Endothelial cell of umbilical vein (primary cell): ENCODE measurements around the gene CRACR2A. TPM values are rescaled to one million over a fixed set of nuclear protein-coding genes. Genes with fewer than 3 reads are reported as not detected.

Source experiments
- BruUV-seq: library from RNA; stranded (reverse); fragments of 400-500 nt; replicated peaks from 2 replicates; lab custom pipeline; 2021; lab: Mats Ljungman, UMichigan
- CTCF ChIA-PET: fragments of 300-600, 350-600 bp; sonication (Branson Sonifier 250); formaldehyde crosslinking; loops from one replicate; lab custom pipeline; 2021; ENCODE audit warnings: antibody characterized with exemption, inconsistent platforms; lab: Charles Lee
- POLR2A ChIA-PET: fragments of 300-600, 350-600 bp; sonication (Branson Sonifier 250); formaldehyde crosslinking; loops from one replicate; lab custom pipeline; 2021; ENCODE audit warnings: antibody characterized with exemption, inconsistent platforms; lab: Charles Lee
- DNase-seq: peaks from one replicate; pipeline ENCODE4 v3.0.0-alpha.2; 2011; ENCODE audit warnings: low read depth, low spot score
- FAIRE-seq: peaks from 2 replicates; lab custom pipeline; 2011; peaks lifted over from hg19 to GRCh38; lab: Jason Lieb, UNC
- H2AFZ ChIP-seq: 2 replicates; pipeline ENCODE4 v1.6.0; 2012; ENCODE audit warnings: low read depth, low read length, control low read depth, inconsistent platforms
- H3K27ac ChIP-seq: 2 replicates; pipeline ENCODE4 v1.5.1; 2011; ENCODE audit warnings: low read depth, mild to moderate bottlenecking, control low read depth, low read length, moderate library complexity; ENCODE audit not compliant: insufficient read depth
- H3K27me3 ChIP-seq, 2 experiments: 2 replicates each; pipeline versions ENCODE4 v1.6.0 to v1.6.1; 2011; ENCODE audit warnings: low read length in 2 of 2, mixed read lengths in 1 of 2; ENCODE audit not compliant: control insufficient read depth in 2 of 2, insufficient read depth in 2 of 2
- H3K36me3 ChIP-seq, 2 experiments: 2 replicates in 1 of 2; 3 replicates in 1 of 2; pipeline ENCODE4 v1.5.1; 2011; ENCODE audit warnings: low read length in 2 of 2, mild to moderate bottlenecking in 1 of 2, moderate library complexity in 1 of 2; ENCODE audit not compliant: control insufficient read depth in 2 of 2, insufficient read depth in 2 of 2; ENCODE audit errors: extremely low read depth in 1 of 2
- H3K4me1 ChIP-seq: 3 replicates; pipeline ENCODE4 v1.5.1; 2011; ENCODE audit warnings: mild to moderate bottlenecking, low read length; ENCODE audit not compliant: control insufficient read depth, insufficient read depth; ENCODE audit errors: extremely low read depth
- H3K4me2 ChIP-seq: 2 replicates; pipeline ENCODE4 v1.6.1; 2011; ENCODE audit warnings: low read length, control low read depth, mixed read lengths; ENCODE audit not compliant: insufficient read depth
- H3K4me3 ChIP-seq, 3 experiments: fragments of 200-600 bp in 1 of 3; sonication (generic), shearing (Covaris generic) in 1 of 3; replicated peaks in 1 of 3; 2 replicates each; pipeline ENCODE4 v1.5.1; 2011 to 2016; ENCODE audit warnings: control low read depth in 3 of 3, low read length in 3 of 3, mild to moderate bottlenecking in 2 of 3, inconsistent platforms in 1 of 3, low read depth in 1 of 3, moderate library complexity in 1 of 3; ENCODE audit not compliant: insufficient read depth in 1 of 3
- H3K79me2 ChIP-seq: 2 replicates; pipeline ENCODE4 v1.6.0; 2012; ENCODE audit warnings: low read length, inconsistent platforms; ENCODE audit not compliant: control insufficient read depth, insufficient read depth
- H3K9ac ChIP-seq: replicated peaks from 2 replicates; pipeline ENCODE3; 2011; ENCODE audit warnings: low read length, control low read depth; ENCODE audit not compliant: insufficient read depth; ENCODE audit errors: extremely low read depth
- H3K9me1 ChIP-seq: replicated peaks from 3 replicates; pipeline ENCODE4 v1.6.0; 2011; ENCODE audit warnings: mild to moderate bottlenecking, low read length; ENCODE audit not compliant: control insufficient read depth, insufficient read depth; ENCODE audit errors: extremely low read depth
- H3K9me3 ChIP-seq: replicated peaks from 2 replicates; pipeline ENCODE4 v1.5.1; 2012; ENCODE audit warnings: low read length, inconsistent platforms; ENCODE audit not compliant: control insufficient read depth, insufficient read depth
- H4K20me1 ChIP-seq: replicated peaks from 2 replicates; pipeline ENCODE3; 2011; ENCODE audit warnings: mild to moderate bottlenecking, low read length; ENCODE audit not compliant: control insufficient read depth, insufficient read depth; ENCODE audit errors: extremely low read depth
- EZH2 ChIP-seq: IDR thresholded peaks from 2 replicates; pipeline ENCODE4 v1.6.1; 2012; ENCODE audit warnings: borderline replicate concordance, low read depth, mild to moderate bottlenecking, moderate library complexity, low read length, inconsistent platforms; ENCODE audit not compliant: severe bottlenecking
- FOS ChIP-seq: IDR thresholded peaks from 2 replicates; pipeline ENCODE4 v1.6.1; 2011; ENCODE audit warnings: mild to moderate bottlenecking, low read length, moderate library complexity, borderline replicate concordance; ENCODE audit not compliant: insufficient read depth
- GATA2 ChIP-seq: IDR thresholded peaks from 2 replicates; pipeline ENCODE4 v1.7.0; 2011; ENCODE audit warnings: low read depth, mild to moderate bottlenecking, moderate library complexity, mixed read lengths, low read length; ENCODE audit not compliant: insufficient read length, insufficient read depth
- JUN ChIP-seq: IDR thresholded peaks from 2 replicates; pipeline ENCODE4 v1.6.1; 2011; ENCODE audit warnings: borderline replicate concordance, low read depth; ENCODE audit not compliant: insufficient read length, insufficient read depth
- MYC ChIP-seq: IDR thresholded peaks from one replicate; pipeline ENCODE4 v1.6.1; 2011; ENCODE audit warnings: mild to moderate bottlenecking, low read depth, low read length
- POLR2A ChIP-seq: IDR thresholded peaks from 2 replicates; pipeline ENCODE4 v1.6.1; 2012; ENCODE audit warnings: low read depth, mild to moderate bottlenecking, control low read depth, low read length
- POLR2AphosphoS5 ChIP-seq: IDR thresholded peaks from 2 replicates; pipeline ENCODE4 v1.6.1; 2012; ENCODE audit warnings: low read depth, mild to moderate bottlenecking, control low read depth, low read length, moderate library complexity; ENCODE audit not compliant: insufficient read depth
- dilution Hi-C: fragments of 300-500 bp; cut with MboI; formaldehyde crosslinking; loops from one replicate; pipeline ENCODE4 v1.15.0; 2019; ENCODE audit warnings: low sequenced_read_pairs; ENCODE audit not compliant: extremely low pct_ligation_motif_present
- intact Hi-C: fragments of 100-400 bp; cut with micrococcal nuclease; formaldehyde crosslinking; loops from one replicate; pipeline ENCODE4 v1.10.0; 2022
- polyA plus RNA-seq, 4 experiments: library from polyadenylated mRNA; depleted of rRNA in 3 of 4; stranded (reverse) in 3 of 4; unstranded in 1 of 4; fragments of >200 nt; gene quantifications; 2 replicates each; pipeline versions ENCODE4 v1.2.1 to v1.2.3, GENCODE V29; 2011 to 2012; ENCODE audit warnings: missing spikeins in 1 of 4
- total RNA-seq: library from RNA; stranded (reverse); gene quantifications from 2 replicates; pipeline ENCODE4 v1.2.3, GENCODE V29; 2021
- TF ChIP-seq, protein P1 (sequence below), 2 donors: IDR thresholded peaks; 1 replicate in 1 of 2; 2 replicates in 1 of 2; pipeline ENCODE4 v1.5.1; 2011; ENCODE audit warnings: low read length in 2 of 2, mild to moderate bottlenecking in 2 of 2, moderate library complexity in 2 of 2, control low read depth in 1 of 2, inconsistent platforms in 1 of 2, low read depth in 1 of 2; ENCODE audit not compliant: insufficient read depth in 1 of 2; ENCODE audit errors: extremely low read depth in 1 of 2
- TF ChIP-seq, protein P2 (sequence below): IDR thresholded peaks from 2 replicates; pipeline ENCODE4 v1.6.1; 2011; ENCODE audit not compliant: insufficient read depth, insufficient read length

CRACR2A gene
- total and polyA plus RNA-seq, 2 donors (not counting 3 experiments of a cell fraction or from before 2014, with no cell fraction given): 4.4 to 15.9 TPM

DNA sequence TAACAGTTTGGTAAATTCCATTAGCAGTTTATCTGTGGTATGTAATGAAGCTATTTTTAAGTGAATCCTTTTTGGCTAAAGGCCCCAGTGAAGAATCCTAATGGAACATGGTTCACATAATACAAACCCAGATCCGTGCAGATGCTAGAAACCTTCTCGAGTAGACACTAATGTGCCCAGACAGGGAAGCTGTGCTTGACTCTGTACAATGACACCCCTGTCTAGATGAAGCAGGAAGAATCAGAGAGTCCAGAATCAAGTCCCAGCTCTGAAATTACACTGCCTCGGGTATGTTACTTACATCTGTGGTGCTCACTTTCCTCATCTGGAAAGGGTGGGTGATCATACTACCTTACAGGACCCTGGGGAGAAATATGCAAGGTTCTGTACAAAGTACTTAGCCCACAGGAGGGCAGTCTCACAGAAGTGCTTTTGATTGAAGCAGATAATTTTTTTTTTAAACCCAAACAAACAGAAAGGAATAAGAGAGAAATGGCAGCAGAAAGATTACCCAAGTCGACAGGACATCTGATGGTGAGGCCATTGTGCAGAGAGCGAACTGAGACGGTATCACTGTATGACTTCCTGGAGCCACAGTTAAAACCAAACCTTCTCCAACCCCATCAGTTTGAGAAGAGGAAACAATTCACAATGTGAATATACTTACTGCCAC is 8.5 kb downstream of the CRACR2A start:
- POLR2A ChIA-PET: no interaction called here

More for the DNA sequence above, 8.5 kb downstream of the CRACR2A start:
- no peak overlapping the region for H3K9ac ChIP-seq
- no peak for DNase-seq
- CTCF ChIA-PET: interaction anchor here (1.0 to 1.3 kb wide), 2 partner anchors 59 to 444 kb away, joined by 5 read pairs; no protein-coding TSS in a partner anchor
- H3K4me3 ChIP-seq: no peak overlapping the region
- no peak for FAIRE-seq
- no peak overlapping the region for H3K4me2 ChIP-seq
- no peaks in the 10 kb centered on the region for H3K27me3 ChIP-seq
- no TSS peak for BruUV-seq
- H4K20me1 ChIP-seq: no peaks in the 10 kb centered on the region
- H3K9me1 ChIP-seq: no peaks in the 10 kb centered on the region
- dilution Hi-C loops (no loop called here), intact Hi-C loops (no loop called here)
- H3K36me3 ChIP-seq: no peaks in the 10 kb centered on the region
- no peaks in the 10 kb centered on the region for H3K9me3 ChIP-seq
- no peak overlapping the region for H3K27ac ChIP-seq
- no peak overlapping the region for H2AFZ ChIP-seq
- no peaks in the 10 kb centered on the region for H3K79me2 ChIP-seq
- TF ChIP-seq, protein P1, sequence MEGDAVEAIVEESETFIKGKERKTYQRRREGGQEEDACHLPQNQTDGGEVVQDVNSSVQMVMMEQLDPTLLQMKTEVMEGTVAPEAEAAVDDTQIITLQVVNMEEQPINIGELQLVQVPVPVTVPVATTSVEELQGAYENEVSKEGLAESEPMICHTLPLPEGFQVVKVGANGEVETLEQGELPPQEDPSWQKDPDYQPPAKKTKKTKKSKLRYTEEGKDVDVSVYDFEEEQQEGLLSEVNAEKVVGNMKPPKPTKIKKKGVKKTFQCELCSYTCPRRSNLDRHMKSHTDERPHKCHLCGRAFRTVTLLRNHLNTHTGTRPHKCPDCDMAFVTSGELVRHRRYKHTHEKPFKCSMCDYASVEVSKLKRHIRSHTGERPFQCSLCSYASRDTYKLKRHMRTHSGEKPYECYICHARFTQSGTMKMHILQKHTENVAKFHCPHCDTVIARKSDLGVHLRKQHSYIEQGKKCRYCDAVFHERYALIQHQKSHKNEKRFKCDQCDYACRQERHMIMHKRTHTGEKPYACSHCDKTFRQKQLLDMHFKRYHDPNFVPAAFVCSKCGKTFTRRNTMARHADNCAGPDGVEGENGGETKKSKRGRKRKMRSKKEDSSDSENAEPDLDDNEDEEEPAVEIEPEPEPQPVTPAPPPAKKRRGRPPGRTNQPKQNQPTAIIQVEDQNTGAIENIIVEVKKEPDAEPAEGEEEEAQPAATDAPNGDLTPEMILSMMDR (IDR thresholded peaks at IDR 0.05; ENCODE audit: extremely low read depth in 1 of 2, insufficient read depth in 1 of 2, low read depth in 1 of 2, low read length in 2 of 2): no peak
- no peak for TF ChIP-seq GATA2
- no peak for TF ChIP-seq JUN
- TF ChIP-seq EZH2: no peak
- no peak for TF ChIP-seq POLR2AphosphoS5
- TF ChIP-seq, protein P2, sequence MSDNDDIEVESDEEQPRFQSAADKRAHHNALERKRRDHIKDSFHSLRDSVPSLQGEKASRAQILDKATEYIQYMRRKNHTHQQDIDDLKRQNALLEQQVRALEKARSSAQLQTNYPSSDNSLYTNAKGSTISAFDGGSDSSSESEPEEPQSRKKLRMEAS: no peak
- no peak for TF ChIP-seq MYC
- no peak for TF ChIP-seq FOS
- no peak for TF ChIP-seq POLR2A
- no peaks in the 10 kb centered on the region for H3K4me1 ChIP-seq
